Trophoblast cell (in vitro differentiated cells and primary cell): ENCODE results near the gene MUC22.
A peak's percentile ranks its signal among the peaks of the same experiment; 100 is the strongest.

Source experiments
- DNase-seq, 2 donors: peaks; one replicate each; pipeline ENCODE4 v3.0.0-alpha.2; 2016
- H2AFZ ChIP-seq: 2 replicates; pipeline ENCODE4 v1.6.1; 2013; ENCODE audit warnings: low read length, moderate library complexity, mild to moderate bottlenecking; ENCODE audit not compliant: insufficient read depth, poor library complexity
- H2AK5ac ChIP-seq: 2 replicates; pipeline ENCODE4 v1.6.1; 2013; ENCODE audit warnings: mild to moderate bottlenecking, low read length
- H2BK120ac ChIP-seq: 2 replicates; pipeline ENCODE4 v1.6.1; 2013; ENCODE audit warnings: low read length, mild to moderate bottlenecking, moderate library complexity; ENCODE audit not compliant: insufficient read depth, poor library complexity
- H2BK12ac ChIP-seq: 2 replicates; pipeline ENCODE4 v1.6.1; 2013; ENCODE audit warnings: mild to moderate bottlenecking, low read length, moderate library complexity
- H2BK5ac ChIP-seq: 2 replicates; pipeline ENCODE4 v1.6.1; 2013; ENCODE audit warnings: low read length, low read depth, moderate library complexity, mild to moderate bottlenecking; ENCODE audit not compliant: poor library complexity
- H3K14ac ChIP-seq: 2 replicates; pipeline ENCODE4 v1.6.1; 2013; ENCODE audit warnings: mild to moderate bottlenecking, low read length
- H3K18ac ChIP-seq: 2 replicates; pipeline ENCODE4 v1.6.1; 2013; ENCODE audit warnings: mild to moderate bottlenecking, low read length
- H3K23ac ChIP-seq: 2 replicates; pipeline ENCODE4 v1.6.1; 2013; ENCODE audit warnings: low read length
- H3K27ac ChIP-seq: 2 replicates; pipeline ENCODE4 v1.5.1; 2013; ENCODE audit warnings: low read depth, mild to moderate bottlenecking, inconsistent platforms, low read length, moderate library complexity
- H3K27me3 ChIP-seq: 2 replicates; pipeline ENCODE4 v1.6.1; 2013; ENCODE audit warnings: inconsistent platforms, mild to moderate bottlenecking, low read length, moderate library complexity; ENCODE audit not compliant: insufficient read depth
- H3K36me3 ChIP-seq, 2 experiments: 1 replicate in 1 of 2; 2 replicates in 1 of 2; pipeline ENCODE4 v1.6.1; 2013; ENCODE audit warnings: low read length in 2 of 2, mild to moderate bottlenecking in 2 of 2, moderate library complexity in 1 of 2; ENCODE audit not compliant: insufficient read depth in 2 of 2, control insufficient read depth in 1 of 2
- H3K4ac ChIP-seq: 2 replicates; pipeline ENCODE4 v1.6.1; 2013; ENCODE audit warnings: low read depth, mild to moderate bottlenecking, low read length, moderate library complexity
- H3K4me1 ChIP-seq, 2 experiments: 1 replicate in 1 of 2; 2 replicates in 1 of 2; pipeline ENCODE4 v1.6.1; 2013; ENCODE audit warnings: low read length in 2 of 2, mild to moderate bottlenecking in 2 of 2, moderate library complexity in 1 of 2; ENCODE audit not compliant: insufficient read depth in 2 of 2, control insufficient read depth in 1 of 2
- H3K4me2 ChIP-seq: 2 replicates; pipeline ENCODE4 v1.6.1; 2013; ENCODE audit warnings: inconsistent platforms, mild to moderate bottlenecking, low read length, moderate library complexity
- H3K4me3 ChIP-seq: 2 replicates; pipeline ENCODE4 v1.5.1; 2013; ENCODE audit warnings: mild to moderate bottlenecking, low read depth, low read length, inconsistent platforms
- H3K79me1 ChIP-seq: one replicate; pipeline ENCODE4 v1.6.1; 2013; ENCODE audit warnings: low read length
- H3K79me2 ChIP-seq: 2 replicates; pipeline ENCODE4 v1.6.1; 2013; ENCODE audit warnings: low read length, mild to moderate bottlenecking; ENCODE audit not compliant: control insufficient read depth, insufficient read depth, poor library complexity
- H3K9ac ChIP-seq: 2 replicates; pipeline ENCODE4 v1.6.1; 2013; ENCODE audit warnings: mild to moderate bottlenecking, low read length
- H3K9me3 ChIP-seq: 2 replicates; pipeline ENCODE4 v1.6.1; 2013; ENCODE audit warnings: low read depth, mild to moderate bottlenecking, control low read depth, inconsistent platforms, low read length; ENCODE audit not compliant: insufficient read depth
- H4K12ac ChIP-seq: 2 replicates; pipeline ENCODE4 v1.6.1; 2013; ENCODE audit warnings: low read depth, mild to moderate bottlenecking, low read length, moderate library complexity
- H4K8ac ChIP-seq: 2 replicates; pipeline ENCODE4 v1.6.1; 2013; ENCODE audit warnings: low read depth, mild to moderate bottlenecking, low read length, moderate library complexity
- H4K91ac ChIP-seq: one replicate; pipeline ENCODE4 v1.6.1; 2013; ENCODE audit warnings: low read depth, mild to moderate bottlenecking, low read length, moderate library complexity
- WGBS: extraction: QIAGEN DNeasy Blood & Tissue Kit; methylation state at CpG from one replicate; pipeline ENCODE4 v1.1.7; 2013; ENCODE audit warnings: missing lambda C conversion rate; ENCODE audit not compliant: insufficient read length, insufficient coverage; ENCODE audit errors: extremely low coverage; 5-methylcytosine and 5-hydroxymethylcytosine counted together

The MUC22 gene

GRCh38 chr6:30979690-30980089 lies 30.6 kb upstream of the MUC22 start:
- Histone ChIP-seq H3K18ac (no peak overlapping the region), H3K4me3 (no peak overlapping the region), H4K91ac (no peak overlapping the region), H3K14ac (no peak overlapping the region), H2BK5ac (no peak overlapping the region), H2BK120ac (no peak overlapping the region), H3K27ac (no peak overlapping the region), H4K12ac (no peak overlapping the region), H3K79me2 (no peaks in the 10 kb centered on the region), H3K9ac (no peak overlapping the region), H3K9me3 (no peaks in the 10 kb centered on the region), H3K79me1 (no peaks in the 10 kb centered on the region), H3K4me2 (no peak overlapping the region), H3K36me3 (no peaks in the 10 kb centered on the region), H3K23ac (no peak overlapping the region), H2AK5ac (no peak overlapping the region), H4K8ac (no peak overlapping the region), H3K4me1 (peaks cover 2 to 5% of the 10 kb centered on the region in 2 experiments), H2BK12ac (no peak overlapping the region), H2AFZ (no peak overlapping the region), H3K4ac (no peak overlapping the region), H3K27me3 (no peaks in the 10 kb centered on the region)
- DNase-seq = no peak
- WGBS = no CpG with 5 or more reads among the region's 4 CpGs

GRCh38 chr6:30981942-30982772 lies 28.1 kb upstream of the MUC22 start:
- H4K12ac ChIP-seq = no peak overlapping the region
- WGBS = no CpG with 5 or more reads among the region's 13 CpGs
- H3K9ac ChIP-seq = no peak overlapping the region
- H3K23ac ChIP-seq = no peak overlapping the region
- no peak overlapping the region for H3K18ac ChIP-seq
- DNase-seq = peak in 1 of 2 donors; percentile 50
- no peak overlapping the region for H3K4me3 ChIP-seq
- H3K79me1 ChIP-seq = no peaks in the 10 kb centered on the region
- H2BK5ac ChIP-seq = no peak overlapping the region
- no peak overlapping the region for H3K27ac ChIP-seq
- no peaks in the 10 kb centered on the region for H3K79me2 ChIP-seq
- peaks cover 2 to 5% of the 10 kb centered on the region in 2 experiments for H3K4me1 ChIP-seq
- H2AFZ ChIP-seq = no peak overlapping the region
- H2BK12ac ChIP-seq = no peak overlapping the region
- no peak overlapping the region for H2AK5ac ChIP-seq
- H3K4me2 ChIP-seq = no peak overlapping the region
- H2BK120ac ChIP-seq = no peak overlapping the region
- no peak overlapping the region for H4K91ac ChIP-seq
- H4K8ac ChIP-seq = no peak overlapping the region
- no peak overlapping the region for H3K4ac ChIP-seq
- H3K27me3 ChIP-seq = no peaks in the 10 kb centered on the region
- H3K9me3 ChIP-seq = no peaks in the 10 kb centered on the region
- H3K14ac ChIP-seq = no peak overlapping the region
- H3K36me3 ChIP-seq = no peaks in the 10 kb centered on the region

- Histone ChIP-seq H4K8ac (no peak within 1 kb of the TSS), H4K12ac (no peak within 1 kb of the TSS), H2BK12ac (no peak within 1 kb of the TSS), H3K23ac (no peak within 1 kb of the TSS), H2BK120ac (no peak within 1 kb of the TSS), H3K27me3 (no peaks in the 10 kb centered on the region), H3K18ac (no peak within 1 kb of the TSS), H3K79me2 (no peaks in the 10 kb centered on the region), H4K91ac (no peak within 1 kb of the TSS), H2AFZ (no peak within 1 kb of the TSS), H3K4me2 (no peak within 1 kb of the TSS), H3K27ac (no peak within 1 kb of the TSS), H3K9ac (no peak within 1 kb of the TSS), H3K4me3 (no peak within 1 kb of the TSS), H3K4ac (no peak within 1 kb of the TSS), H3K79me1 (peaks cover 2% of the 10 kb centered on the region), H3K36me3 (no peaks in the 10 kb centered on the region), H3K14ac (no peak within 1 kb of the TSS), H2AK5ac (no peak within 1 kb of the TSS), H2BK5ac (no peak within 1 kb of the TSS), H3K9me3 (no peaks in the 10 kb centered on the region), H3K4me1 (peaks cover 5 to 6% of the 10 kb centered on the region in 2 experiments)
- WGBS = no CpG with 5 or more reads among the region's 6 CpGs
- DNase-seq = no peak
Observed at GRCh38 chr6:30983439-30983838, 26.8 kb upstream of the MUC22 start, which contains the start of gene MUC21. MUC21 (plus strand) TSS chr6:30983718; CDS start chr6:30983959, 241 bp downstream.

GRCh38 chr6:30985490-30985889 lies 24.8 kb upstream of the MUC22 start:
- Histone ChIP-seq H3K14ac (no peak overlapping the region), H2BK120ac (no peak overlapping the region), H4K12ac (no peak overlapping the region), H3K79me1 (peaks cover 2% of the 10 kb centered on the region), H2BK5ac (no peak overlapping the region), H3K18ac (no peak overlapping the region), H3K4me1 (peaks cover 9 to 17% of the 10 kb centered on the region in 2 experiments), H3K9me3 (no peaks in the 10 kb centered on the region), H3K79me2 (no peaks in the 10 kb centered on the region), H3K23ac (no peak overlapping the region), H3K4me3 (no peak overlapping the region), H3K9ac (no peak overlapping the region), H3K4me2 (no peak overlapping the region), H3K27ac (no peak overlapping the region), H3K36me3 (no peaks in the 10 kb centered on the region), H2AK5ac (no peak overlapping the region), H2AFZ (no peak overlapping the region), H2BK12ac (no peak overlapping the region), H4K91ac (no peak overlapping the region), H4K8ac (no peak overlapping the region), H3K27me3 (no peaks in the 10 kb centered on the region), H3K4ac (no peak overlapping the region)
- no peak for DNase-seq
- WGBS = no CpG with 5 or more reads among the region's 5 CpGs
